ENCODE measurements around the gene STIP1.
A peak's percentile ranks its signal among the peaks of the same experiment; 100 is the strongest.

Gene STIP1

GRCh38 chr11:64185693-64186491 lies at the start of gene STIP1:
Gene STIP1 (plus strand): TSS chr11:64186171. CDS start chr11:64186262, 91 bp downstream.
- DNase-seq (ENCODE audit: low read depth in 2 of 2, low spot score in 1 of 2) = peak; percentile 95 to 97

GRCh38 chr11:64136765-64137441 lies 49.1 kb upstream of the STIP1 start:
- DNase-seq (ENCODE audit: low read depth in 2 of 2, low spot score in 1 of 2) = no peak

GRCh38 chr11:64138398-64138797 lies 47.6 kb upstream of the STIP1 start:
- no peak for DNase-seq (ENCODE audit: low read depth in 2 of 2, low spot score in 1 of 2)

GRCh38 chr11:64139049-64139448 lies 46.9 kb upstream of the STIP1 start:
- DNase-seq (ENCODE audit: low read depth in 2 of 2, low spot score in 1 of 2) = no peak

- DNase-seq (ENCODE audit: low read depth in 2 of 2, low spot score in 1 of 2) = no peak
Measured at GRCh38 chr11:64140082-64140481, 45.9 kb upstream of the STIP1 start.

- no peak for DNase-seq (ENCODE audit: low read depth in 2 of 2, low spot score in 1 of 2)
Measured at GRCh38 chr11:64141081-64141783, 44.7 kb upstream of the STIP1 start.

GRCh38 chr11:64144587-64145472 lies 41.1 kb upstream of the STIP1 start:
- no peak for DNase-seq (ENCODE audit: low read depth in 2 of 2, low spot score in 1 of 2)

- peak in 1 of 2 donors; percentile 25 for DNase-seq (ENCODE audit: low read depth in 2 of 2, low spot score in 1 of 2)
Measured at GRCh38 chr11:64146036-64146955, 39.7 kb upstream of the STIP1 start.

- peak; percentile 51 to 54 for DNase-seq (ENCODE audit: low read depth in 2 of 2, low spot score in 1 of 2)
Measured at GRCh38 chr11:64148226-64148916, 37.6 kb upstream of the STIP1 start.

GRCh38 chr11:64148917-64149617 lies 36.9 kb upstream of the STIP1 start:
- no peak for DNase-seq (ENCODE audit: low read depth in 2 of 2, low spot score in 1 of 2)

GRCh38 chr11:64150051-64150450 lies 35.9 kb upstream of the STIP1 start:
- no peak for DNase-seq (ENCODE audit: low read depth in 2 of 2, low spot score in 1 of 2)

- DNase-seq (ENCODE audit: low read depth in 2 of 2, low spot score in 1 of 2) = no peak
Measured at GRCh38 chr11:64150481-64151239, 35.3 kb upstream of the STIP1 start.

GRCh38 chr11:64151337-64151736 lies 34.6 kb upstream of the STIP1 start:
- no peak for DNase-seq (ENCODE audit: low read depth in 2 of 2, low spot score in 1 of 2)

- DNase-seq (ENCODE audit: low read depth in 2 of 2, low spot score in 1 of 2) = peak; percentile 32 to 47
Measured at GRCh38 chr11:64152841-64153691, 32.9 kb upstream of the STIP1 start.

GRCh38 chr11:64153812-64154211 lies 32.2 kb upstream of the STIP1 start:
- no peak for DNase-seq (ENCODE audit: low read depth in 2 of 2, low spot score in 1 of 2)

GRCh38 chr11:64156235-64157011 lies 29.5 kb upstream of the STIP1 start:
- DNase-seq (ENCODE audit: low read depth in 2 of 2, low spot score in 1 of 2) = no peak

Data from stimulated activated CD8-positive, alpha-beta memory T cell treated with anti-CD3 and anti-CD28 coated beads, Interleukin-4, amount 100 ng/mL, for 1 hour (primary cell).